ENCODE results near the gene PDE11A.

The PDE11A gene

DNA sequence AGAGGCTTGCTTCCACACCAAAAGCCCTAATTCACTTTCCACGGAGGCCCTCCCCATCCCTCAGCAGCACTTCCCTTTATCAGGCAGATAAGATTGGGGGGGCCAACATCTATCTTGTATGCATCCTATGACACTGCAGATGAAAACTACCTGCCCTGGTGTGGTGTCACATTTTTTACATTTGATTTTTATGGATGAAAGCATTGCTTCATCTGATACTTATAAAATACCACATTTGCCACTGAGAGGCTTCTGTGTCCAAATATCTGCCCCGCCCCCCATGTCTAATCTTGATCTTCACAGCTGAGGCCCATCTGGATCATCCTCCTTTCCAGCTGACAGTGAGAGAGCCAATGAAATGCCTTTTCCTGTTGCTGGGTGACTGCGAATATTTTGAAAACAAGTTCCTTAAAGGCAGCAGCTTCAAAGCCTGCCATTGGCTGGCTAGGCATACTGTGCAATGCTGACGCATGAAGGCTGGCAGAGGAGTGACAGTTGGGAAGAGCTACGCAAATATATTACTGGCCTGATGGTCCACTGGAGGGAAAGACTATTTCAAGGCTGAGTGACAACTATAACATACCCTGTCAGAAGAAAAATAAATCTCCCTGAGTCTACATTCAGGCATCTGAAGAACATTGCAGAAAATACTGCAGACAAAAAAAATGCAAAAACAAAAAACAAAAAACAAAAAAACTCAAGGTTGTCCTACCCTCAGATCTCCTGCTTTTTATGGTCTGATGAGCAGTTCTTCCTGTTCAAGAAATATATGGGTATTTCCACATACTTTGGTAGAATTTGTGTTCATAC lies 318.7 kb downstream of the PDE11A start:
- peak; percentile 73 for DNase-seq

- peak; percentile 11 for DNase-seq
Observed at GRCh38 chr2:177748360-177748759, 324.2 kb downstream of the PDE11A start.

DNA sequence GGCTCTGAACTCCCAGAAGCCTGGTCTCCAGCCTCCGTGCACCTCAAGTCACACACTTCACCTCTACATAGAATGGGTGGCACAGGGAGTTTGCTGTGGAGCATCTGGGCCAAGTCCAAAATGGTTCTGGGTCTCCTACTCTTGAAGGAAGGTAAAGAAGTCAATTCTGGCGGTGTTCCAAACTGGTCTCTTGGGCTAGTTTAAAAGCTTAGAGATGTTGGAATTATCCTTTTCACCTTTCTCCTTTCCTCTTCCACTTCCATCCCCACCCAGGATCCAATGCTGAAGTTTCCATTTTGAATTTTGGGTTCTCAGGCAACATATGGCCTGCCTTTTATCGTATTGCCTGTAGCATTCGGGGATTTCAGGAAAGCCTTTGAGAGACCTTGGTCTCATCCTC lies 325.2 kb downstream of the PDE11A start:
- DNase-seq: no peak

DNA sequence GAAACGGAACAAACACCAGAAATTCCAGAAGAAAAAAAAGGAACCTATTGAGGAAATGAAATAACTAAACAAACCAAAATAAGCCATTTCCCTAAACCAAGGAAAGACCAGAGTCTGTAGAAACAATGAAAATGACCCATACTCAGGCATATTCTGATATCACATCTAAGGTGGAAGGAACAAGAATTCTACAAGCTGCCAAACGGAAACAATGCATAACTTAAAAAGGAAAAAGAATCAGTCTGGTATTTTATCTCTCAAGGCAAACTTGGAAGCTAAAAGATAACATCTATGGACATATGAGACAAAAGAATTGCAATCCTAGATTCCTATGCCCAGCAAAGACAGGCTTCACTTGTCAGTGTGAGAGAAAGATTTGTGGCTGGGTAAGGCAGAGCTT lies 326.2 kb downstream of the PDE11A start:
- DNase-seq: peak; percentile 12

DNA sequence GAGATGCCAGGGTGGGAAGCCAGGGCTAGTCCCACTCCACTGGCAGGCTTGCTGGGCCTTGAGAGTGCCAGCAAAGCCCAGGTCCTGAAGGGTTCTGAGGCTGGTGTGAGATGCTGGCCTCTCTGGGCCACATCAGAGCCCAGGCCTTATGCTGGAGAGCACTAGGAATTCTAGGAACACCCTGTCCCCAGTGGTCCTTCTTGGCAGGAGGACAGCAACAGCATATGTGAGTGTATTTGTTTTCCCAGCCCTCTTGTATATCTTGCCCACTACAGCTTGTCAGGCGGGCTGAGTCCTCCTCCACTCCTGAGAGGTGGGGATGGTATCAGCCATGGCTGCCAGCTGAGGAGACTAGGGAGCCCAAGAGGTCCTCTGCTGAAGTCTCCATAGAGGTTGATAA lies 327.0 kb downstream of the PDE11A start:
- DNase-seq: no peak

DNA sequence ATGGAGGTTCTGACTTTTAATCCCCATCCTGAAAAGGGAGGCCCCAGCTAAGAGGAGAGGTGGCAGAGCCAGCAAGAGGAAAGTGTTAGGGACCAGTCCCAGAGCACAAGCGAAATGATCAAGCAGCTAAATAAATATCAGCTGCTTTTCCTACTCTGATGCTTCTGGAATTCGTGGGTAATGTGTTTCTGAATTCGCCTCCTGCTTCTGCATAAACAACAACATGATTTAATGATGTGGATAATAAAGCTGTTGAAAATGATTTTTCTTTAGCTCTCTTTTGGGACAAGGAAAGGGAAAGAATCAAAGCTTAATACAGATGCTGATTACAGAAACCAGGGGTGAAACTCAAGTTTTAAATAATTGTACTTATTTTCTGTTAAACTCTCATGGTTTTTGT lies 329.7 kb downstream of the PDE11A start:
- no peak for DNase-seq

DNA sequence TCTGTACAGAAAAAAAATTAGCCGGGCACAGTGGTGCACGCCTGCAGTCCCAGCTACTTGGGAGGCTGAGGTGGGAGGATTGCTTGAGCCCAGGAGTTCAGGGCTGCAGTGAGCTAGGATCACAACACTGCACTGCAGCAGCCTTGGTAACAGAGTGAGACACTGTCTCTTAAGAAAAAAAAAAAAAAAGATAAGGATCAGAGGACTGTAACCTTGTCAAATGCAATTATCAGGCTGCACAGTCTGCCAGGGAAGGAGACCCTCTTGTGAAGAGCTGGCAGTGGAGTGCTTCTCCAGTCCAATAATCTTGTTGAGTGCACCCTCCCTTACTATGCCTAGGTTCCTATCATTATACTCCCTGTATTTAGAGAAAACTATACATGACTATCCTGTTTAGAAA lies 330.7 kb downstream of the PDE11A start:
- DNase-seq: no peak

DNA sequence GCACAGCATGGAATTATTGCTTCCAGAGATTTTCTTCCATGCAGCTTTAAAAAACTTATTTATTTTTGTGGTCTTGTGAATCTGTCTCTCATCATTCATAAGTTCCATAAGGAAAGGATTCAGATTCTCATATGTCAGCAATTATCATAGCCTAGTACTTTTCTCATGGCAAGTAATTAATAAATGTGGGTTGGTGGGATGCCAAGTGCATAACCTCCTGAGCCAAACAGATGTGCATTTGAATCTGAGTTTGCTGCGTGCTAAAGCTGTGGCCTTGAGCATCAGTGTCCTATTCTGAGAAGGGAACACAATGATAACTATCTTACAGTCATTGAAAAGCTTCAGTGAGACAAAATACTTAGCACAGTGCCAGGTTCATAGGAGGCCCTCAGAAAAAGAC lies 331.9 kb downstream of the PDE11A start:
- no peak for DNase-seq

- DNase-seq: no peak
Observed at GRCh38 chr2:177738461-177739235, 333.9 kb downstream of the PDE11A start.

DNA sequence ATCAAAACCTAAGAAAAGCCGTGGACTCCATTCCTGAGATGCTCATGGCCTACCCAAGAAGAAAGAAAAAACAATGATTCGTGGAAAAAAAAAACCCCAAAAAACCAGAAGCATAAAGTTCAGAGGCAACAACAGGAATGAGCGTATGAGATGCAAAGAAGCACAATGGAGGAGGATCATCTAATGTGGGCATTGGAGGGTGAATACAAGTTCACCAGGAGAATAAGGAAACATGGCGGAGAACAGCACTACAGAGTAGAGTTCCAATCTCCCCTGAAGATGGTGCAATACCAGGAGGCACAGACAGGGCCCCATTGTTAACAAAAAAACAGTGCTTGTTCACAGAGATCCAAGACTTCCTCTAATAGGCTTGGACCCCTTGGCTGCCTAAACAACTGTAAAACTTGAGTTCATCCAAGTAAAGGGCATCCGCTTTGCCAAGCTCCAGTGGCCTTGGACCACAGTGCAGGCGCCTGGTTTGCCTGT lies 337.2 kb downstream of the PDE11A start:
- DNase-seq: no peak

DNA sequence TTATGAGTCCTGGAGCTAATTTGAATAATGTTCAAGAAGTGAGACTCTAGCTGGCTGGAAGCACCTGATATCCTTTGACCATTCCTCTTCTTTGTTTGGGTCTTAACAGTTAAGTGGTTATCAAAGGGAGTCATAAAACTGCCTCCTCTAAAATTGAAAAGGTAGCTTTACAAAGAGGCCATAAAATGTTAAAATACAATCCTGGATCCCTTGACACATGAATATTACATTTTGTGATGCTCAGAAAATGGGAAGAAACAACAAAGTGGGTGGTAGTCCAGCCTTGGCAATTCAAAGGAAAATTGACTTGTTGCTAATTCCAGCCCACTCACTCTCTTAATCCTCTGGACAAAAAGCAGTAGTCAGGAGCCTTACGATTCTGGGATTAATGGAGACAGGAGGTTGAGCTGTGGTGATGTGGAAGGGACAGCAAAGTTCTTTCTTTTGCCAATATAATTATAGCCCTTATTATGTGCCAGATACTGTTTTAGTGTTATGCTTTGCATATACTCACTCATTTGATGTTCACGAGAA lies 339.2 kb downstream of the PDE11A start:
- DNase-seq: no peak

DNA sequence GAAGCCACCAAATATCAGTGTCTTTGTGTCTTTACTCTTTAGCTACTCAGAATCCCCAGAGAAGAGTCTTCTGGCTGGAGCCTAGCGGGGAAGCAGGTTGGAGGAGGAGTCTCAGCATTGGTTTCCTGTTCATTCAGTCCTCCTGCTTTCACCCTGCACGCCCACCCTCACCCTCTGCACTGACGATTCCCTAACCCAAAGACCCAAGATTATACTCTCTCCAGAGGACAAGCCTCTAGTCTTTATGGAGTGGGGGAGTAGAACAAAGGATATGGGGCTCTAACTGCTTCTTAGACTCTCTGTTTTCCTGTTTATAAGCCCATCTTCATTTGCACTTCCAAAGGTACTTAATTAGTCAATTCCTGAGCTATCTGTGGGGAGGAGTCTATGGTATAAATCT lies 341.2 kb downstream of the PDE11A start:
- no peak for DNase-seq

DNA sequence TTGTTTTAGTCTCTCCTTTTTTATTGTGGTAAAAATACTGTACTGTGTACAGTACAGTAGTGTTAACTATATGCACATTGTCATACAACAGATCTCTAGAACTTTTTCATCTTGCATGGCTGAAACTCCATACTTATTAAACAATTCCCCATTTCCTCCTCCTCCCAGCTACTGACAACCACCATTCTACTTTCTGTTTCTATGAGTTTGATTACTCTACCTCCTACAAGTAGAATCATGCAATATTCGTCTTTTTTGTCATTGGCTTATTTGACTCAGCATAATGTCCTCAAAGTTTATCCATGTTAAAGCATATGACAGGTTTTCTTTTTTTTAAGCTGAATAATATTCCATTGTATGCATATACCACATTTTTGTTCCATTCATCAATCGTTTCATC lies 341.8 kb downstream of the PDE11A start:
- no peak for DNase-seq

DNA sequence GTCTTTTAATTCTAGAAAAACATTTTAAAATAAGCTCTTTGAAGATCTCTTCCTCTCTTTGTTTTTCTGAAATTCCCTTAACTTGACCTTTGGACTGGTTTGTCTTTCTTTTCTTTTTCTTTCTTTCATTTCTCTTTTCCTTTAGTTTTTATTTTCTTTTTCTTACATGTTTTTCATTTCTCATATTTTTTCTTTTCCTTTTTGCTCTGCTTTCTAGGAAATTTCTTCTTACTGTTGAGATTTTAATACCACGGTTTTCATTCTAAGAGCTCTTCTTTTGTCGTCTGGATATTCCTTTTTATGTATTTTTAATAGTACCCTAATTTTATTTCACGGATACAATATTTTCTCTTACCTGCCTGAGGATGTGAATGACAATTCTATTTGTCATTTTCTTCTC lies 342.2 kb downstream of the PDE11A start:
- no peak for DNase-seq

DNA sequence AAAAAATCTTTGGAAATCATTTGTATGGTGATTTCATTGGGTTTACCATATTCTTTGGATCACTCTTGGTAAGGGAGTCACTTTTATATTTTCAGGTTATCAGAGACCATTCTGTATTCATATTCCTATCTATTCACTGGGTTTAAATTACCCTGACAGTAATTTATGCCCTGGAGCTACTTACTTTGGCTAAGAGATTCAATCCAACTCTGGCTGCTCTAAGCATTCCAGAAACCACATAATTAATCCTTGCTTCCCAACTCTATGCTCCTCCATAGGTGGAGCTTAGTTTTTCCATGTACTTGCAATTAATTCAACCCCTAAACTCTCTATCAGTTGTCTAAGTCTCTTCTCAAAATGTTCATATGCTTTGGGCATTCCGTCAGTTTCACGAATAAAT lies 343.7 kb downstream of the PDE11A start:
- DNase-seq: peak; percentile 70

- no peak for DNase-seq
Observed at GRCh38 chr2:177728399-177728765, 344.2 kb downstream of the PDE11A start.

DNA sequence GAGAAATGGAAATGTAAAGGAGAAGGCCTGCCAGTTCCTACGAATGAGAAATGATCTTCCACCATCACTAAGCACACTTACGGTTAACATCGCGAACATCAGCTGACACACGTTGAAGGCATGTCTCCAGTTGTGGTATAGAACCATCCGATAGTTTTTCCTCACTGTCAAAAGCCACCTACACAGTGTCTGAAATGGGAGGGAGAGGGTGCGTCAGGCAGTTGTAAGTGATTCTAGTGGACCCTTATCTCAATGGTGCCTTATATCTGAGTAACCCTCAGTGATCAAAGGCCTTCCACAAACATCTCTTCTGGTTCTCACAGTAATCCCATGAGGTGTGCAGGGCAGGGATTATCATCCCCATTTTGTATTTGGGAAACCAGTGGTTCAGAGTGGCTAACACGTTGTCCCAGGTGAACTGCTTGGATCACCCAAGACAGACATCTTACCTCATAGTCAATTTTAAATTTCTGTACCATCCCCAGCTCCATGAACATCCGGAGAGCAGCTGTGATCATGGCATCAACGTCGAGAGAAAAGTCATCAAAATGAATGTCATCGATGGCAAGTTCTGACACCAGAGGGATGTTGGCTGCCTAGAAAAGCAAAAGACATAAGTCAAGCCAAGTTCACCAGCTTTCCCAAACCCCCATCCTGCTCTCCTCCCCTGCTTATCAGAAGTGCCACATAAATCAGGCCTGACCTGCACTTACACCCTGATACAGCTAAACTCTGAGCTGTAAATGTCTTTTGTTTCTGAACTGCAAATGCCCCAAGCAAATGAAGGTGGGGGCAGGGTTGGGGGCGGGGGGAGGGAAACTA lies 344.8 kb downstream of the PDE11A start:
- peak; percentile 51 for DNase-seq

- DNase-seq: no peak
Observed at GRCh38 chr2:177726931-177727348, 345.6 kb downstream of the PDE11A start.

DNA sequence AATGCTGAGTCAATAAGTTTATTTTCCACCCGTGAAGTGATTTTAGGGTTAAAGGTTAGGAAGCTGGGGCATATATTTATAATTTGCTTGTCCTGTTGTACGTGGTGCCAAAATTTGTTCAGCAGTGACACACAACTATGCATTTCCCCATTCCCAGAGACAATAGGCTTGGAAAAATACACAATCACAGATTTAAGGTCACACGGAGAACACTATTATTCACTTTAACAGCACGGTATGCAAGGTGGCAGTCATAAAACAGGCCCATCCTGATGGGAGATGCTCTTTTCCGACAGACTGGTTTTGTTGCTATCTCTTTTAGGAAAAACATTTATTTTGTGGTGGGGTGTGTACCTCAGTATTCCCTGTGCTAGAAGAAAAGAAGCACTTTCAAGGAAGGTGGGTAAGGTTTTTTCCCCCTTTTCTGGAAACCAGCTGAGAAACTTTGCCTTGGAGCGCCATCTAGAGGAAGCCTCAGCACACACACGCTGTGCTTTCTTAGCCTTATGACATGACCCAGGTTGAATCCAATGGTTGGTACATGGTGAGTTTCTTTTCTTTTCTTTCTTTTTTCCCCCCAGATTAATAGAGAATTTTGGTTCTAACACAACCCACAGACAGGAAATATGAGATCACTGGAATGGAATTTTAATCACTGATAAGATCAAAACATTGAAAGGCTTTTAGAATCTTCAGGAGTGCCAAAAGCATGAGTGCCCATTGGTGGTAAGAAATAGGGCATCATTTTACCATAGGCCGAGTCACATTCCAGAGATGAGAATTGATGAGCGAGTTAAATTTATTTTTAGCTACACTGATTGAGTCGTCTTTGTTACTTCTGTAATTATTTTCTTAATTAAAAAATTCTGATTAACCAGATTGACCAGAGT lies 347.9 kb downstream of the PDE11A start:
- no peak for DNase-seq

DNA sequence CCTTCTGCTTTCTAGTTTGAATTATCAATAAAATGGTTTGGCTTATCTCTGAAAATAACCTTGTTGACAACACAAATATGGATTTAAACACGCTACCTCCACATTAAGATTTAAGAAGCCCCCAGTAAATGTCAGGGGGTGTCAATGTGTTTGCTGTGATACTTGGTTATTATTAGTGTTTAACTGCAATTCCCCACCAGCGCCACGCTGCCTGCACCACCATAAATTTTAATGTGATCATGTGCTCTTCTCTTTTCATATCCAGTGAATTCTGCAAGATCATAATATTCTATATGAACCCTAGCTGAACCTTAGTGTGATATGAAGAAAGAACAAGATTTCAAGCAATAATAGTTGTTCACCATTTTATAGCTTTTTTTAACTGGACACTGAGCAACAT lies 349.3 kb downstream of the PDE11A start:
- no peak for DNase-seq

DNA sequence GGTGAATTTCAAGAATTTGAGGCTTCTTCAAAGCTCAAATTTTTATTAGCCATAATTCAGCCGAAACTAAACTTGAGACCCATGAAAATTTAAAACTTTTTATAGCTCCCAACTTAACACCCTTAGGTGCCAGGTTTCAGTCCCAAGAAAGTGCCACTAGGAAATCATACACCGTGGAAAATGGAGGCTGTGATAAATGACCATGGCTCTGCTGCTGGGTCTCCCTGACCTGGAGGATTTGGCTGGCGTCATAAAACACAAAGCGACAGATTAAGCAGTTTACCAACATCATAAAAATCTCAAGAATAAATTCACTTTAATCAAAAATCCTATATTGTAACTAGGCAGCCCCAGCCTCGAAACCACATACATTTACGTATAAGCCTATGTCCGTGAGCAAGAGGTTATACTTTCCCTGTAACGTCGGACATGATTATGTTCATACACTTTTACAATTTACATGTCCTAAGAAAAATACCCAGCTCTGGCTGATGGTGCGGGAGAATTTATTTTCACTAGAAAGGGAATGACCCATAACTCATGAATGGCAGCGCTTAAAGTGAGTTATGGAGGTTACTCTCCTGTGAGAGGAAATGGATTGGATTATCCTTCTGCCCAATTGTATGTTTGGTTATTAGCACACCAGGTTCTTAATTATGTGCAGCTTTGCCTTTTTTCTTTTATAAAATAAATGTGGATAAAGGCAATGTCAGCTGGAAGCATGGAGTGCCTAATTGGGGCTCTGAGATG lies 350.6 kb downstream of the PDE11A start:
- no peak for DNase-seq
